ENCODE results near the gene BAZ2B.

Gene BAZ2B

GRCh38 chr2:159589286-159589685 is 27.1 kb downstream of the BAZ2B start:
- Histone ChIP-seq H3K9ac (ENCODE audit: low read length) (no peak overlapping the region), H3K4me2 (ENCODE audit: low read depth, low read length, poor library complexity, severe bottlenecking) (no peak overlapping the region), H3K27ac (ENCODE audit: low read depth, low read length) (no peak overlapping the region), H3F3A (ENCODE audit: insufficient read depth) (no peaks in the 10 kb centered on the region), H3K9me2 (replicated peaks; ENCODE audit: insufficient read depth, low read length) (no peaks in the 10 kb centered on the region), H3K27me3 (ENCODE audit: low read length) (no peaks in the 10 kb centered on the region), H3K9me3 (ENCODE audit: insufficient read depth, low read length) (no peaks in the 10 kb centered on the region), H4K20me1 (ENCODE audit: low read depth, low read length) (no peaks in the 10 kb centered on the region), H3K36me3 (ENCODE audit: low read length) (no peaks in the 10 kb centered on the region), H2AFZ (ENCODE audit: low read depth, low read length, severe bottlenecking) (no peak overlapping the region), H3K4me3 (ENCODE audit: insufficient read depth, low read length, poor library complexity, severe bottlenecking) (no peak overlapping the region), H3K79me2 (ENCODE audit: insufficient read depth, low read length) (no peaks in the 10 kb centered on the region)
- no peak for TF ChIP-seq EZH2phosphoT487 (conservative IDR thresholded peaks at IDR 0.05; ENCODE audit: low read length)
- no peak for TF ChIP-seq CTCF (IDR thresholded peaks at IDR 0.05; ENCODE audit: insufficient read depth, low read length, poor library complexity, severe bottlenecking)

GRCh38 chr2:159586034-159586433 is 30.3 kb downstream of the BAZ2B start:
- H2AFZ ChIP-seq (ENCODE audit: low read depth, low read length, severe bottlenecking) = no peak overlapping the region
- H3F3A ChIP-seq (ENCODE audit: insufficient read depth) = no peaks in the 10 kb centered on the region
- H4K20me1 ChIP-seq (ENCODE audit: low read depth, low read length) = no peaks in the 10 kb centered on the region
- no peaks in the 10 kb centered on the region for H3K9me2 ChIP-seq (replicated peaks; ENCODE audit: insufficient read depth, low read length)
- no peak overlapping the region for H3K9ac ChIP-seq (ENCODE audit: low read length)
- no peak overlapping the region for H3K4me2 ChIP-seq (ENCODE audit: low read depth, low read length, poor library complexity, severe bottlenecking)
- no peak overlapping the region for H3K27ac ChIP-seq (ENCODE audit: low read depth, low read length)
- H3K36me3 ChIP-seq (ENCODE audit: low read length) = no peaks in the 10 kb centered on the region
- TF ChIP-seq EZH2phosphoT487 (conservative IDR thresholded peaks at IDR 0.05; ENCODE audit: low read length) = no peak
- no peak for TF ChIP-seq CTCF (IDR thresholded peaks at IDR 0.05; ENCODE audit: insufficient read depth, low read length, poor library complexity, severe bottlenecking)
- no peaks in the 10 kb centered on the region for H3K27me3 ChIP-seq (ENCODE audit: low read length)
- H3K4me3 ChIP-seq (ENCODE audit: insufficient read depth, low read length, poor library complexity, severe bottlenecking) = no peak overlapping the region
- no peaks in the 10 kb centered on the region for H3K79me2 ChIP-seq (ENCODE audit: insufficient read depth, low read length)
- H3K9me3 ChIP-seq (ENCODE audit: insufficient read depth, low read length) = no peaks in the 10 kb centered on the region

- no peak overlapping the region for H3K9ac ChIP-seq (ENCODE audit: low read length)
- H3K9me3 ChIP-seq (ENCODE audit: insufficient read depth, low read length) = no peaks in the 10 kb centered on the region
- H3K9me2 ChIP-seq (replicated peaks; ENCODE audit: insufficient read depth, low read length) = no peaks in the 10 kb centered on the region
- H3K4me3 ChIP-seq (ENCODE audit: insufficient read depth, low read length, poor library complexity, severe bottlenecking) = no peak overlapping the region
- no peaks in the 10 kb centered on the region for H4K20me1 ChIP-seq (ENCODE audit: low read depth, low read length)
- H3K79me2 ChIP-seq (ENCODE audit: insufficient read depth, low read length) = no peaks in the 10 kb centered on the region
- no peak for TF ChIP-seq CTCF (IDR thresholded peaks at IDR 0.05; ENCODE audit: insufficient read depth, low read length, poor library complexity, severe bottlenecking)
- TF ChIP-seq EZH2phosphoT487 (conservative IDR thresholded peaks at IDR 0.05; ENCODE audit: low read length) = no peak
- no peak overlapping the region for H3K4me2 ChIP-seq (ENCODE audit: low read depth, low read length, poor library complexity, severe bottlenecking)
- H3F3A ChIP-seq (ENCODE audit: insufficient read depth) = no peaks in the 10 kb centered on the region
- H2AFZ ChIP-seq (ENCODE audit: low read depth, low read length, severe bottlenecking) = no peak overlapping the region
- H3K27me3 ChIP-seq (ENCODE audit: low read length) = no peaks in the 10 kb centered on the region
- H3K36me3 ChIP-seq (ENCODE audit: low read length) = no peaks in the 10 kb centered on the region
- no peak overlapping the region for H3K27ac ChIP-seq (ENCODE audit: low read depth, low read length)
Observed at GRCh38 chr2:159585622-159586021, 30.7 kb downstream of the BAZ2B start.

Data from SU-DHL-6 (cell line).